ENCODE measurements around the gene TUBA4B.

TUBA4B gene

DNA sequence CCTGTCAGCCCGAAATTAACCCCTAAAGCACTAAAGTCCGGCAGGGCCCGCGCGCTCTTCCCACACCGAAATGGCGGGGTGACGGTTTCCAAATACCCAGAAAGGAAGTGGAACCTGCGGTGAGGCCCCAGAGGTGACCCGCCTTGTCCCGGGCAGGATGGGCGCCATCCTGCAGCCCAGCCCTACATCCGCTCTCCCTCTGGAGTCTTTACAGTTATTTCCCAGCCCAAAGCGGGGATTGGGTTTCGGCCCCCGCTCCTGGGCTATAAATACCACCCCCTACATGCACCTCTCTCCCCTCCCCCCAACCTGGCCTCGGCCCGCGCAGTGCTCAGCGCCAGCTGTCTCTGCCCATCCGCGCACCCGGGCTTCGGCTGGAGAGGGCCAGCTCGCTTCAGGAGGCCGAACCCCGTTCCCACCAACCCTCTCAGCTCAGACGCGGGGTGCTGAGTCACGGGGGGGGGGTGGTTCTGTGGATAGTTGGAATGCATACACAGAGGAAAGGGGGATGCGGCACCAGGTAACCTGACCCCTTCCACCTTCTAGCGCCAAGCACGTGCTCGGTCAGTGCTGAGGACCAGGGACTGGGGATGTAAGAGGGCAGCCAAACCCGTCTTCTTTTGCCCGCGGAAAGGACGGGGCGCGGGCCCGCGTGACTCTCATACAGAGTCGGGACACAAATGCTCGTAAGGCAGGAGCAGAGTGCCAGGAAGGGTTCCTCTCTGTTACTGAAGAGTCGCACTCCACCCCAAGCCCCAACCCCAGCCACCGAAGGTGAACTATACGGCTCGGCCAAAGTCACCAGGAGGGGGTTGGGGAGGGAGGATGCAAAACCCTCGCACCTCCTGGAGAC lies at the start of gene TUBA4B:
TUBA4B (plus strand) TSS at position 344 of the 853 bp plus-strand sequence; CDS start at position 509, 165 bp downstream.
- DNase-seq: peak in 2 of 3 donors; percentile 39 to 48

DNA sequence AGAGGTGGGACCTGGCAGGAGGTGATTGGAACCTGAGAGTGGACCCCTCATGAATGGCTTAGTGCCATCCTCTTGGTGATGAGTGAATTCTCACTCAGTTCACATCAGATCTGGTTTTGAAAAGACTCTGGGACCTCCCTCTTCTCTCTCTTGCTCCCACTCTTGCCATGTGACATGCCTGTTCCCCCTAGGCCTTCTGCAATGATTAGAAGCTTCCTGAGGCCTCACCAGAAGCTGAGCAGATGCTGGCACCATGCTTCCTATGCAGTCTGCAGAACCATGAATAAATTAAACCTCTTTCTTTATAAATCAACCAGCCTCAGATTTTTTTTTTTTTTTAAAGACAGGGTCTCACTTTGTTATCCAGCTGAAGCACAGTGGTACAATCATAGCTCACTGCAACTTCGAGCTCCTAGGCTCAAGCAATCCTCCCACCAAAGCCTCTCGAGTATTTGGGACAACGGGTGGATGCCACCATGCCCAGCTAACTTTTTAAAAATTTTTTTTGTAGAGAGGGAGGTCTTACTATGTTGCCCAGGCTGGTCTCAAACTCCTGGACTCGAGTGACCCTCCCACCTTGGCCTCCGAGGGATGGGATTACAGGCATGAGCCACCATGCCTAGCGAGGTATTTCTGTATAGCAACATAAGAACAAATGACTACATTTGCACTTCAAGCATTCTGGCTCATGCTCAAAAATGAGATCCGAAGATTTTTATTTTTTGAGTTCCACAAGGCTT lies 48.4 kb upstream of the TUBA4B start:
- DNase-seq: no peak

DNA sequence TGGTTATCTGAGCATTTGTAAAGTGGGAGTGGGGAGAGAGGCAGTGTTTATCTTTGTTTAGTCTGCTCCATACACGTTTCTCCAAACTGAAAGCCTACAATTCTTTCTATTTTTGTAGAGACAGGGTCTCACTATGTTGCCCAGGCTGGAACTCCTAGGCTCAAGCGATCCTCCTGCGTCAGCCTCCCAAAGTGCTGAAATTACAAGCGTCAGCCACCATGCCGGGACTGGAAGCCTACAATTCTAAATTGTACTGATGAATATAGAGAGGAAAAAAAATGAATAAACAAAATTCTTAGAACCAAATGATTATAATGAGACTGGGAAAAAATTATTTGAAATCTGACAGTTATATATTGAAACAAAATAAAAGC lies 47.9 kb upstream of the TUBA4B start:
- no peak for DNase-seq

DNA sequence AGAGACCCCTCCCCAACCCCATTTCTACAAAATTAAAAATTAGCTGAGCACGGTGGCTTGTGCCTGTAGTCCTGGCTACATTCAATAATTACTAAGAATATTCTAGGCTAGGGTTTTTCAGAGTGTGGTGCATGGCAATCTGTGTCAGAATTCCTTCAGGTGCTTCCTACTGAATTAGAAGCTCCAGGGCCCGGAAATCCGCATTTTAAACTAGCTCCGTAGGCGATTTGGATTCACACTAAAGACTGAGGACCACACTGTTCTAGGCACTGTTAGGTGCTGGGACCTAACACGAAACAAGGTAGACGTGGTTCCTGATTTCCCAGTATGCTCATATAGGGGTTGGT lies 47.1 kb upstream of the TUBA4B start:
- no peak for DNase-seq

DNA sequence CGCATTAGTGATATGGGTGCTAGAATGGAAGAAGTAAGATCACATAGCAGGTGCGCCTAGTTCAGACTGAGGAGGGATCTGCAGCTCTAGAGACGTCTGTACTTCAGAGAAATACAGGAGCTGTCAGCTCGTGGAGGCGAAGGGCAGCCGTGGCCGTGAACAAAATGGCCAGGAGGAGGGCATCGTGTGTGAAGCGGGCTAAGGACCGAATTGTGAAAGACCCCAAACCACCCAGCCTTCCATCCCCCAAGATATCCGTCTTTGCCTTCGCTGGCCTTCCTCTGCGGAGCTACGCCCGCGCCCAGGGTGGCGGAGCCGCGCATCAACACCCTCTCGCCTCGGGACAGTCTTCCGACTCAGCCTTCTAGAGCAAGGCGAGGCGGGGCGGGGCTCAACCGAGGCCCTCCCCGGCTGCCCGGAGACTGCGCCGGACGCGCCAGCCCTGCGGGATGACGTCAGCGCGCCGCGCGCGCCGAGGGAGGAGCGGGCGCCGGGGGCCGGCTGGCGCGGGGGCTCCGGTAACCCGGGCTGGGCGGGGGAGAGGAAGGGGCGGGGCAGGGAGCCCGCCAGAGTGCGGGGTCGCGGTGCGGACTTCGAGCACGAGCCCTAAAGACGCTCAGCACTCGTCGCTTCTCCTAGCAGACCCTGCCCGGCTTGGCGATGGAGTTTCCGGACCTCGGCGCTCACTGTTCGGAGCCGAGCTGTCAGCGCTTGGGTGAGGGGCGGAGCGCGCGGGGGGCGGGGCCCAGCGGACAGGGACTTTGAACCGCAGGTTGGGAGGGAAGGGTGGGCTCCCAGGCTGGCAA lies 46.5 kb upstream of the TUBA4B start, which contains the start of gene ZFAND2B:
ZFAND2B (plus strand) TSS at position 455 of the 806 bp plus-strand sequence; CDS start at position 661, 206 bp downstream.
- DNase-seq: peak; percentile 96 to 99 (median 98)

DNA sequence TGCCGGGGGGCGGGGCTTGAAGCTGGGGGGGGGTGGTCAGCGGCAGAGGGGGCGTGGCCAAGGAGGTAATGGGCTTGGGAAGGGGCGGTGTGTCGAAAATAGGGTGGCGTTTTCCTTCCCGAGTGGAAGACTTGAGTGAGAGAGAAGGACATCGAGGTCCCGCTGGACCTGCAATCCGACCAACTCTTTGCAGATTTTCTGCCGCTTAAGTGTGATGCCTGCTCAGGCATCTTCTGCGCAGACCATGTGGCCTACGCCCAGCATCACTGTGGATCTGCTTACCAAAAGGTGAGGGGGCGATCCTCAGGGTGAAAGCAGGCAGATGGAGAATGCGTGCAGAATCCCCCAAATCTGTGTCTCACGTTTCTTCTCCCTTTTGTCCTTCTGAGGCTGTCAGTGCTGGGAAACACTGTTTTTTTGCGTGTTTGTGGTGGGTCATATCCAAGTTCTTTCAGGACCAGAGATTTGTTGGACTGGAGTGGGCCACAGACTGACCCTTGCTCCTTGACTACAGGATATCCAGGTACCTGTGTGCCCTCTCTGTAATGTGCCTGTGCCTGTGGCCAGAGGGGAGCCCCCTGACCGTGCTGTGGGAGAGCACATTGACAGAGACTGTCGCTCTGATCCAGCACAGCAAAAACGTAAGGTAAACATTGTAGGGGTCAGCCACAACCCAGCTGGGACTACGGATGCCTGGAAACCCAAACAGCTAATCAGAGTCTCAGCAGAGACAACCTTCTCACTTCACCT lies 45.7 kb upstream of the TUBA4B start:
- no peak for DNase-seq

DNA sequence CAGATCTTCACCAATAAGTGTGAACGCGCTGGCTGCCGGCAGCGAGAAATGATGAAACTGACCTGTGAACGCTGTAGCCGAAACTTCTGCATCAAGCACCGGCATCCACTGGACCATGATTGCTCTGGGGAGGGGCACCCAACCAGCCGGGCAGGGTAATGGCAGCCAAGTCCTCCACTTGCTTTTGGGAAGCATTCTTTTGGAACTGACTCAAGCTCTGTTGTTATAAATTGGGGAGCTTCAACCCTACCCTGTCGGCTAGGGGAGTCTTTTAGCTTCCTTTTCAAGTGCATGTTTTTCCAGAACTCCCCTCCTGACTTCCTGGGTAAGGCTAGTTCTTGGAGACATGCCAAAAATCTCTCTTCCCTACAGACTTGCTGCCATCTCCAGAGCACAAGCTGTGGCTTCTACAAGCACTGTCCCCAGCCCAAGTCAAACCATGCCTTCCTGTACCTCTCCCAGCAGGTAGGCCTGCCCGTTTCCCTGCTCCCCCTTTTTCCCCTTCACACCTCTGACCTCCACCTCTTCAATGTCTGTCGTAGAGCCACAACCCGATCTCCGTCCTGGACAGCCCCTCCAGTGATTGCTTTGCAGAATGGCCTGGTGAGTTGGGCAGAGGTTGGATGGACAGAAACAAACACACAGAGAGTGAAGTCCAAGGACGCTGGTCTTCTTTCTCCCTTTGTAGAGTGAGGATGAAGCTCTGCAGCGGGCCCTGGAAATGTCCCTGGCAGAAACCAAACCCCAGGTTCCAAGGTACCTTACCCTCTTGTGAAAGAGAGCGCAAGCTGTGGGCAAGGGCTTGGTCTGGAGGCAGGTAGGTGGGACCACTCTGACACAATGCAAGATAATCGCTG lies 44.9 kb upstream of the TUBA4B start:
- DNase-seq: peak in 2 of 3 donors; percentile 17 to 21

DNA sequence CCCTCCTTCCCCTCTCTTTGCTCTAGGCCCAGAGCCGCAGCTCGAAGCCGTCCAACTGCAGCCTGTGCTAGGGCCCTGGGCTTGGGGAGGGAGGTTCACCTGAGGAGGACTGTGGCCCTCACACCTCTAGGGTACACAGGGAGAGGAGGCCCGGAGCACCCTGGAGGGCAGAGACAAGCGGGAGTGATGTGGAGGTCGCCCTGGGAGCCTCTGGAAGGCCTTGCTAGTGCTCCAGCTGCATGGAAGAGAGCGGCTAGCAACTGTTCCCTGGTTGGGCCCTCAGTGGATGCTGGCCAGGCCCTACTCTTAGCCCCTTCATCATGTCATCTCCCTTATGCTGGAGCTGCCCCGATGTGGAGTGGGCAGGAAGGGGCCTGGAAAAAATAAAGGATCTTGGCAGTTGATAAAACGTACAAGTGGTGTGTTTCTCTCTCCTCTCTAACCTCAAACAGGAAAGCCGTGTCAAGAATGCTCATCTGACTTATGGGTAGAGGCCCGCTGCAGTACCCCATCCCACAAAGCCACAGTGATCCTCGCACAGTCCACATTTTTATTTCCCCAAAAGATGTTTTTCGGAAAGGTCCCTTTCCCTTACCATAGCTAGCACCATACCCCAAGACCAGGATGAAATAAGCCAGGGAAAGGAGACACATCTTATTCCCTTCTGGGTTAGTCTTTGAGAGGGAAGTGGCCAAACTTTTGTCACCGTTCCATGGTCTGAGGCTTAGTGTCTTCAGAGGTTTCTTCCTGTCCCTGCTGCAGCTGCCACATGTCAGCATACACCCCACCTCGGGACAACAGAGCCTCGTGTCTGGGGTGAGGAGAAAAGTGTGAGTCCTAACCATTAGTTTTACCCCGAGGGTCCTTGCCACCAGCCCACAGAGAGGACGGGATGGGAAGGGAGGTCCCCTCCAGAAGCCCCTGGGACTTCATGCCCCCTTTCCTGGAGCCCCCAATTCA lies 43.5 kb upstream of the TUBA4B start:
- DNase-seq: no peak

DNA sequence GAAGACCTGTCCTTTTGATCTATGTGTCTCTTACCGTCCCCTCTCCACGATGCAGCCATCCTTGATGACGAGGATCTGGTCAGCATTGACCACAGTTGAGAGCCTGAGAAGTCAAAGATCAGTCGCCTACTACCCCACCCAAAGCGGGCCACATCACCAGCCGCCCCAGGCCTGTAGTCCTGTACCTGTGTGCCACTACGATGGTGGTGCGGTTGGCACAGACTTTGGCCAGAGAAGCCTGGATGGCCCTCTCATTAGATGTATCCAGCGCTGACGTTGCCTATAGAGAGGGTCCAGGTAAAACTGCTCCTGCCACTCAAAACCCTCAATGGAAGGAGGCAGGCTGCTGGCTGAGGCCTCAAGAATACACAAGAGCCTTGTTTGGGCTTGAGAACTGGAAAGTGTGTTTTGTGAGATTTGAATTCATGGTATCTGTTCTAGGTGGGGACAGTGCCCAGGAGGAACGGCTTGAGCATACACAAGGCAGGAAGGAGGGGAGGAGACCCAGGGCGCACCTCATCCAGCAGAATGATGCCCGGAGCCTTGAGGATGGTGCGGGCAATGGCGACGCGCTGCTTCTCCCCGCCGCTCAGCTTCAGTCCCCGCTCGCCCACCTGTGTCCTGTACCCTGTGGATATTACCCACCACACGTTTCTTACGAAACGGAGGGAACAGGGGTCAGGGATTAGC lies 42.7 kb upstream of the TUBA4B start:
- no peak for DNase-seq

DNA sequence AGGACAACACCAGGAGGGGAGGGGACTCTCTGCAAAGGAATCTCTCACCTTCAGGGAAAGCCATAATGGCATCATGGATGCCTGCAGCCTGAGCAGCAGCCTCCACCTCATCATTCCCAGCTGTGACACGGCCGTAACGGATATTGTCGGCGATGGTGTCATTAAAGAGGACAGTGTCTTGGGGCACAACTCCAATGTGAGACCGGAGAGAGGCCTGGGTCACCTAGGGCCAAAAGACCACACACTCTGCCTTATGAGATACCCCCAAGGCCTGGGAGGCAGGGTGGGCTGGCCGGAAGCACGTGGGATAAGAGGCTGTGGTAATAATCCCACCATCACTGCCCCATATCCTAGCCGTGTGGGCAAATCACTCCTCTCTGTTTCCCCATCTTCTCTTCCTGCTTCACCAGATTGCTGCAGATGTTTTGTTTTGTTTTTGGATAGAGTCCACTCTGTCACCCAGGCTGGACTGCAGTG lies 42.1 kb upstream of the TUBA4B start:
- no peak for DNase-seq

DNA sequence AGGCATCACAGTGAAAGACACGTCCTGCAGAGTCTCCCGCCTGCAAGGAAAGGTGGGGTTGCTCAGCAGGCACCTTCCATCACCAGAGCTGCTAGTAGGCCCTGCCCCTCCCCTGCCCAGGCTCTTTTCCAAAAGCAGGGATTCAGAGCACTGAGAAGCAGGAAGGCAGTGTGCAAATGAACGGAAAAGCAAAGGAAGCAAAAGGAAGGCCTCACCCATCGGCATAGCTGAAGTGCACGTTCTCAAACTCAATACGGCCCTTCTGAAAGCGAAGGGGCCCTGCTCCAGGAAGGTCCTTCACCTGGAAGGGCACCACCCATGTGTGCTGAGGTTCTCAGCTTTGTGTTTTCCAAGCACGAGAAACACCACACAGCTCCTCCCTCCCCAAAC lies 40.0 kb upstream of the TUBA4B start:
- no peak for DNase-seq

DNA sequence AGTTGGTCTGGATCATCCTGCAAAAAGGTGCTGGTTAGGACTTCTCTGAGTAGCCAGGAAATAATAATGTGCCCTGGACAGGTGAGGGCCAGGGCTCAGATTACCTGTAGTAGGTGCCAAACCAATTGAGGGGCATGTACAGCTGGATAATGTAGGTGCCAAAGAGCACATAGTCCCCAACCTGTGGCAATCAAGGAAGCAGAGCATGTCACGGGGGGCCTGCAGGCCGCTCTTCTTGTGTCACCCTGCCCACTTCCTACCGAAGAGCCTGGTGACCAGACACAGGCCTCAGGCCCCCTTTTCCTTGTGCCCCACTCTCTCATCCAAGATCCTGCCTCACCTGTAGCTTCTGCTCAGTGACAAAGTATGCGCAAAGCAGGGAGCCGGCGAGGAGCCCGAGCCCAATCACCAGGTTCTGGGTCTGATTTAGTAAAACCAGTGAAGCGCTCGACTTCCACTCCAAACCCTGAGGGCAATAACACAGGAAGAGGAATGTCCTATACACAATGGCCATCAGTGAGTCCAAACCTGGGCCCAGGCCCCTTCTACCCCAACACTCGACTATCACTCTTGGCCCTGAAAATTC lies 39.5 kb upstream of the TUBA4B start:
- no peak for DNase-seq

DNA sequence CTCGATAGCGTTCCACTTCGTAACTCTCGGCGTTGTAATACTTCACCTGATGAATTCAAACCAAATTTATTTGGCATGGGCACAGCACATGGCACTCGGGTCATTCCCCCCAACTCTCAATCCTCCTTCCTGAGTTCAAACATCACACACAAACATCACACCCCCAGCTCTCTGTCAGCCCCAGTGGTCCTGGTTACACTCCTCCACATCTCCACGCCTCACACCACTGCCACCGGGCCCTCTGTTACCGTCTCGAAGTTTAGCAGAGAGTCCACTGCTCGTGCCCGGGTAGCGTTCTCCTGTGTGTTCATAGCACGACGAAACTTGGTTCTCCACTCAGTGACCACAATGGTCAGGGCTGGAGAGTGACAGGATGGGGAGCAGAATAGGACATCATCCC lies 38.9 kb upstream of the TUBA4B start:
- DNase-seq: no peak

DNA sequence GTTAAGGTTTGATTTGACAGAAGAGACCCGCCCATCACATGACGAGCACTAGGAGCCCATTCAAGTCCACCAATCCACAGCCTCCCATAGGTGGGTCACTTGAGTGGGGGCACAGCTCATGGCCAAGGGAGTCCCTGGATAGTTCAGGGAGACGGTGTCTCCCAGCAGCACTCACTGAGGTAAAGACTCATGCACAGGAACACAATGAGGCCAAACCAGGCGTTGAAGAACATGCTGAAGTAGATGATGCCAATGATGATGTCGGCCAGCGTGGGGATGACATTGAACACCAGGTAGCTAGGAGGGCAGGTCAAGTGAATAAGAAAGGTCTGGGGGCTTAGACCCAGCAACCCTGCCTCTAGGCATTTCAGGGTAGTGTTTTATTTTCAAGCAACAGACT lies 38.3 kb upstream of the TUBA4B start:
- no peak for DNase-seq

DNA sequence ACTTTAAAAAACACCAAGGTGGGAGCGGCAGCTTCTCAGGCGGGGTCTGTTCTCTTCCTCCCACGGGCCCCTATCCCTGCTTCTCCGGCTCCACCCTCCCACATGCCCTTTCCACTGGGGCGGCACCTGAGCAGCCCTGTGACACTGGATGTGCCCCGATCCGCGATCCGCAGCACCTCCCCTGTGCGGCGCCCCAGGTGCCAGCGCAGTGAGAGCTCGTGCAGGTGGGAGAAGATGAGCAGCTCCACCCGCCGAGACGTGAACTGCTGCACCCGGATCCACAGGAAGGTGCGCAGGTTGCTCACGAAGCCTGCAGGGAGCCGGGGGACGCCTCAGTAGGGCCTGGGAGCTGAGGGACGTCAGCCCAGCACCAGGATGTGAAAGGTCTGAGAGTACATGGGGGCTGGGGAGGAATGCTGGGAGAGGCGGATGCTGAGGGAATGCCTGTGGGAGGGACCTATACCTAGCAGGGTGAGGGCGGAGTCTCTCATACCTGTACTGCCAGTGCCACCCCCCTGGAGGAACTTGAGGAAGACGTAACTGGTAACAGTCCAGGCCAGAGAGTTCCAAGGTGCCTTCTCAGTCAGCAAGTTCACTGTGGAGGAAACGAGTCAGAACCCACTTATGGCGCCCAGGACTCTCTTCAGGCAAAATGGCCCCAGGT lies 37.0 kb upstream of the TUBA4B start:
- DNase-seq: peak in 1 of 3 donors; percentile 13

DNA sequence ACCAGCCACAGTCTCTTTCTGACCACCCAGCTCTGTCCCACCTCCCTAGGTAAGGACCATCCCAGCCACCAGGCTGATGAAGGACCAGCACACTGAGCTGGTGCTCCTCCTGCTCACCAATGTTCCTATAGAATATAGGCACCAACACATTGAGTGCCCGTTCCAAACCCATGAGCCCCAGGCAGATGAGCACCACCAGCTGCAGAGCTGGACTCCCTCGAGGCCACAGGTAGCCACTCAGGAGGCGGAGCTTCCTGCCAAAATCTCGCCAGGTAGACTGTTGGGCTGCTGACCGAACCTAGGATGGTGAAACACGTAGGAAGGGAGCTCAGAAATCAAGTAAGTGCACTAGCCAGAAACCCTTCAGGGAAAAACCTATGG lies 36.5 kb upstream of the TUBA4B start:
- peak in 1 of 3 donors; percentile 10 for DNase-seq

DNA sequence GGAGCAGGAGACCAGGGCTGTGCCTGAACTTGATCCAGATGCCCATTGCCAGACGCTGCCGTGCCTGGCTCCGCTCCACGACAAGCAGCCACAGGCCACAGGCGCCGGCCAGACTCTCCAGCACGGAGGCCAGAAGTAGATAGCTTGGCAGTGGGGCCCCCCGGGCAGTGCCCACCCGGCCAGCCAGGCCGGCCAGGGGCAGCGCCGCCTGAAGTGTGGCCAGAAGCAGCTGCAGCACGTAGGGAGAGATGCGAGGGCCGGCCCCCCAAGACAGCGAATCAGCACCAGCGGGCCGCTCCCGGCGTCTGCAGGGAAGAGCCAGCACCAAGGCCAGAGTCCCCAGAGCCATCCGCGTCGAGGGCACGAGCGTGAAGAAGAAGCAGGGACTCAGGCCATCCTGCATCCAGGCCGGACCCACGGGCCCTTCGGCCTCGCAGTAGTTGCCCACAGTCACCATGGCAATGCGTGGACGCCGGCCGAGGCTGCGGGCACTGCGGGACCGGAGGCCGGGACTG lies 34.8 kb upstream of the TUBA4B start:
- peak; percentile 42 to 60 (median 54) for DNase-seq

Data from suppressor macrophage treated with lipopolysaccharide for 1 hour (primary cell).